Small intestine (tissue), 7 donors: ENCODE measurements around the gene PGM1. TPM values are rescaled to one million over a fixed set of nuclear protein-coding genes. Genes with fewer than 3 reads are reported as not detected.

Experiments
- DNase-seq, 2 donors: peaks; one replicate each; pipeline versions ENCODE4 v3.0.0 to v3.0.0-alpha.2; 2013
- FAIRE-seq: peaks from 2 replicates; lab custom pipeline; 2012; peaks lifted over from hg19 to GRCh38; lab: Jason Lieb, UNC
- H3K27ac ChIP-seq, 3 donors: one replicate each; pipeline ENCODE4 v1.5.1; 2013; ENCODE audit warnings: low read length in 2 of 3, mild to moderate bottlenecking in 2 of 3, control low read depth in 1 of 3, inconsistent platforms in 1 of 3, low read depth in 1 of 3, moderate library complexity in 1 of 3
- H3K27me3 ChIP-seq, 3 donors: one replicate each; pipeline ENCODE4 v1.6.1; 2013; ENCODE audit warnings: low read length in 3 of 3, inconsistent platforms in 1 of 3; ENCODE audit not compliant: control insufficient read depth in 3 of 3, insufficient read depth in 3 of 3
- H3K36me3 ChIP-seq, 3 donors: one replicate each; pipeline ENCODE4 v1.6.1; 2013; ENCODE audit warnings: low read length in 3 of 3, inconsistent platforms in 1 of 3, low read depth in 1 of 3, mild to moderate bottlenecking in 1 of 3, moderate library complexity in 1 of 3; ENCODE audit not compliant: control insufficient read depth in 3 of 3, insufficient read depth in 2 of 3
- H3K4me1 ChIP-seq, 3 donors: one replicate each; pipeline ENCODE4 v1.6.1; 2013; ENCODE audit warnings: low read length in 2 of 3, inconsistent platforms in 1 of 3, low read depth in 1 of 3, mild to moderate bottlenecking in 1 of 3, moderate library complexity in 1 of 3; ENCODE audit not compliant: control insufficient read depth in 3 of 3, insufficient read depth in 2 of 3
- H3K4me3 ChIP-seq, 3 donors: one replicate each; pipeline ENCODE4 v1.5.1; 2013; ENCODE audit warnings: low read length in 3 of 3, control low read depth in 1 of 3, inconsistent platforms in 1 of 3, low read depth in 1 of 3, mild to moderate bottlenecking in 1 of 3, moderate library complexity in 1 of 3
- H3K9me3 ChIP-seq, 2 donors: one replicate each; pipeline ENCODE4 v1.6.1; 2013; ENCODE audit warnings: low read depth in 1 of 2, low read length in 1 of 2; ENCODE audit not compliant: control insufficient read depth in 2 of 2, insufficient read depth in 1 of 2
- WGBS, 3 donors: extraction: QIAGEN DNeasy Blood & Tissue Kit; methylation state at CpG; one replicate each; pipeline ENCODE4 v1.1.7; 2013; 5-methylcytosine and 5-hydroxymethylcytosine counted together
- polyA plus RNA-seq, 4 donors: library from polyadenylated mRNA; stranded (reverse) in 3 of 4; unstranded in 1 of 4; fragments of 200-250 nt in 3 of 4; fragments of 120-200 nt in 1 of 4; gene quantifications; one replicate each; pipeline versions ENCODE4 v1.2.1 to v1.2.3, GENCODE V29; 2013
- donor health status: healthy with polysubstance abuse.
- donor health status: control.
- donor health status: control.
- donor health status: Bipolar disorder and iron deficiency.
- donor health status: healthy.

PGM1 gene
- polyA plus RNA-seq, 4 donors: 43.0 to 88.8 (median 59.8) TPM

- Histone ChIP-seq H3K9me3 (no peaks in the 10 kb centered on the region), H3K4me1 (peaks cover 0 to 5% (median 0%) of the 10 kb centered on the region in 3 donors), H3K36me3 (peaks cover 0 to 6% (median 0%) of the 10 kb centered on the region in 3 donors), H3K27me3 (no peaks in the 10 kb centered on the region), H3K27ac (no peak overlapping the region), H3K4me3 (no peak overlapping the region)
- 92 to 99% (median 93%) methylated on average over 6 of the region's 6 CpGs for WGBS, 3 donors
- FAIRE-seq (no peak), DNase-seq (no peak)
Measured at GRCh38 chr1:63617450-63617849, 24.2 kb downstream of the PGM1 start.

DNA sequence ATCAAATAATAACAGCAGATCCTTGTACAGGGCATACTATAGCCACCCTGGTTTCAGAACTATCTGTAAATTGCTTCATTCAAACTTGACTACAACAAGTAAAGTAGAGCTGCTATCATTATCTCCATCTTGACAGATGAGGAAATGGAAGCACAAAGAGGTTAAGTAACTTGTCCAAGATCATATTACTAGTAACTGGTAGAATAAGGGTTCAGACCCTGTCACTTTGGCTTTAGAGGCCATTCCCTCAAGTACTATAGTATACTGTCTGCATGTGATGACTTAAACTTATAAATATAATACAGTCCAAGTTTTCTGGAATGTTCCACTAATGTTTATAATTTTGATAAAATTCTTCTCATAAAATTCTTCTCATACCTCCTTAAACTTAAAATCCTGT, 24.8 kb downstream of the PGM1 start:
- H3K9me3 ChIP-seq: no peaks in the 10 kb centered on the region
- DNase-seq (no peak), FAIRE-seq (no peak)
- H3K4me3 ChIP-seq: no peak overlapping the region
- peaks cover 0 to 6% (median 0%) of the 10 kb centered on the region in 3 donors for H3K36me3 ChIP-seq
- H3K4me1 ChIP-seq: no peaks in the 10 kb centered on the region
- H3K27me3 ChIP-seq: no peaks in the 10 kb centered on the region
- no peak overlapping the region for H3K27ac ChIP-seq

GRCh38 chr1:63619558-63619957, 26.3 kb downstream of the PGM1 start:
- H3K4me1 ChIP-seq: peaks cover 0 to 4% (median 0%) of the 10 kb centered on the region in 3 donors
- H3K9me3 ChIP-seq: no peaks in the 10 kb centered on the region
- no peaks in the 10 kb centered on the region for H3K27me3 ChIP-seq
- WGBS, 3 donors: 74 to 89% (median 83%) methylated on average over 4 of the region's 4 CpGs
- no peak for DNase-seq
- FAIRE-seq: no peak
- peaks cover 0 to 6% (median 2%) of the 10 kb centered on the region in 3 donors for H3K36me3 ChIP-seq
- no peak overlapping the region for H3K27ac ChIP-seq
- no peak overlapping the region for H3K4me3 ChIP-seq

DNA sequence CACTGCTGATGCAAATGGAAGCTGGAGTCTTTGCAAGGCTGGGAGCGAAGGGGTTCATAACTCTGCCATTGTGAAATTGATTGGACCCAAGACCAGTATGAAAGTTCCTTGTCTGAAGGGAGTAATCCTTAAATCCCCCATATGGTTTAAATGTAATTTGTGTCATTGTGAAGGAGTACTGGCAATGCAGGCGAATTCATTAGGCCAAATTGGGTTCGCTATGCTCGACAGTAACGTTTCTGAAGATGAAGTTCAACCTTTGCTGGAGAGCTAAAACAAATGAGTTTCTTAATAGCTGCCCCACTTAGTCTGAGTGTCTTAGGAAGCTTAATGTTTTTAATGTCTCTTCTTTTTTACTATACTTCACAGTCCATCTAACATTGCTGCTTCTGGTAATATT, 27.5 kb downstream of the PGM1 start:
- H3K36me3 ChIP-seq: peaks cover 0 to 6% (median 2%) of the 10 kb centered on the region in 3 donors
- FAIRE-seq (no peak), DNase-seq (no peak)
- no peak overlapping the region for H3K4me3 ChIP-seq
- no peaks in the 10 kb centered on the region for H3K27me3 ChIP-seq
- no peak overlapping the region for H3K27ac ChIP-seq
- 93 to 97% (median 95%) methylated on average over 5 of the region's 5 CpGs for WGBS, 3 donors
- no peaks in the 10 kb centered on the region for H3K9me3 ChIP-seq
- H3K4me1 ChIP-seq: peaks cover 0 to 4% (median 3%) of the 10 kb centered on the region in 3 donors

- Histone ChIP-seq H3K4me1 (peaks cover 0 to 4% (median 3%) of the 10 kb centered on the region in 3 donors), H3K27ac (no peak overlapping the region), H3K4me3 (no peak overlapping the region), H3K27me3 (no peaks in the 10 kb centered on the region), H3K9me3 (no peaks in the 10 kb centered on the region), H3K36me3 (peaks cover 0 to 6% (median 2%) of the 10 kb centered on the region in 3 donors)
- DNase-seq (no peak), FAIRE-seq (no peak)
- 85 to 98% (median 88%) methylated on average over 3 of the region's 3 CpGs for WGBS, 3 donors
Measured at GRCh38 chr1:63621075-63621474, 27.9 kb downstream of the PGM1 start.

DNA sequence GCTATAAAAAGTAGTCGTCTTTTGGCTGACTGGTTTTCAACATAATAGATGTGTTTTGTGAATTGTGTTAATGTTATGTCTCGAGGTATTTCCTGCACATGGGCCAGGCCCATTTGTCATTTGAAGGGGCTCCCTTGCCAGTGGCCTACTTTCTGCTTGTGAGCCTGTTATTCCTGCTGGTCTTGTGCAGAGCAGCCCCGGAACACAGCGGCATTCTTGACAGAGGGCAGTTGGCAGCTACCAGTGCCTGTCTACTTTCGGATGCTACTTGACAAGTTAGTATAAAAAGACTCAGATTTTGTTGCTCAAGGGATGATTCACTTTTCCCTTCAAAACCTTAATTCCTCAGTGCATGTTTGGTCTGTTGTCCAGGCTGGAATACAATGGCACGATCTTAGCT, 28.5 kb downstream of the PGM1 start:
- H3K36me3 ChIP-seq: peaks cover 0 to 6% (median 2%) of the 10 kb centered on the region in 3 donors
- peaks cover 0 to 4% (median 3%) of the 10 kb centered on the region in 3 donors for H3K4me1 ChIP-seq
- FAIRE-seq: no peak
- H3K27me3 ChIP-seq: no peaks in the 10 kb centered on the region
- DNase-seq: no peak
- H3K4me3 ChIP-seq: no peak overlapping the region
- no peak overlapping the region for H3K27ac ChIP-seq
- H3K9me3 ChIP-seq: no peaks in the 10 kb centered on the region
- WGBS, 3 donors: 69 to 89% (median 84%) methylated on average over 6 of the region's 6 CpGs

DNA sequence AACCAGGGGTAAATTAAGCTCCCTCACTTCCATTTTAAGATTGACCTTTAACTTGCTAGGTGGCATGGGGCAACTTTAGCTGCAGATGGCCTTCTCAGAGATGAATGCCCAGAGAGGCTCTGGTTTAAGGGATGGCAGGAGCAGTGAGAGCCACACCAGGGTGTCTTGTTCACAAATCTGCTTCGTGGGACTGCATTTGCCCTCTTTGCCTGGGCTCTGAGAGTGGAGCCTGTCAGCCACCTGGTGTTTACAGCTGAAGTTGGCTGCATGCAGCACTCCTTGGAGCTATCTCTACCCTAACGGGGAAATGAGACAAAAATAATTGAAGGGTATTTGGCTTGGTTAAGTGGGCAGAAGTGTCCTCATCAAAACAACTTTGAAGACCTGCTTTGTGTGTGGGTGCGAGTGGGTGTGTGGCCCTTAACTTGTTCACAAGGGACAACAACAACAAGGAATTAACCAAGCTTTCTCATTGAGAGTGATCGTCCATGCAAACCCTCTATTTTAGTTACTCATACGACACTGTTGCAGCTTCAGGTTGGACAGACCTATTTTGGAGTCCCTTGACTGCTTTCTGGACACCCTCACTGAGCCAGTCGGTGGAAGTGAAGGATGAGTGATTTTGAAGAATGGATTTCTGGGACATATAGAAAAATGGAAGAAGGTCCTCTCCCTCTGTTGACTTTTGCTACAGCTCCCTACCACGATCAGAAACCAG, 29.8 kb downstream of the PGM1 start:
- Histone ChIP-seq H3K27ac (no peak overlapping the region), H3K4me1 (peaks cover 0 to 4% (median 3%) of the 10 kb centered on the region in 3 donors), H3K36me3 (peaks cover 0 to 4% (median 2%) of the 10 kb centered on the region in 3 donors), H3K27me3 (no peaks in the 10 kb centered on the region), H3K4me3 (no peak overlapping the region), H3K9me3 (no peaks in the 10 kb centered on the region)
- FAIRE-seq (no peak), DNase-seq (no peak)
- WGBS, 3 donors: 70 to 80% (median 77%) methylated on average over 7 of the region's 7 CpGs

DNA sequence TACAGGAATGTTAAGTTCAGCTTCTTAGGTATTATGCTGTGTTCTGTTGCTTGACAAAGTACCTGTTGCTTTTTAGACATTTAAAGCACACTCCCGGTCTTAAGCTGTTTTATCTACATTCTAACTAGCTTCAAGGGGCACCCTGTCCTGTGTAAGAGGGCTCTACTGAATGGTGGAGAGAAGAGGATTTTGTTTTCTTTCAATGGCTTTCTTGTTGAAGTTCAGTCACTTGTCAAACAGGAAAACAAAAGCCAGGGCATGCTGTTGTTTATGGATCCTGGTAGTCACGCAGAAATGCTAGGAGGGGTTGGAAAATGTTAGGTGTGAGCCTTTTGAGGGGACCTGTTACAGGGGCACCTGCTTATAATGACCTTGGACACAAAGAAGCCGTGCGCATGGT, 30.7 kb downstream of the PGM1 start:
- peaks cover 0 to 4% (median 3%) of the 10 kb centered on the region in 3 donors for H3K4me1 ChIP-seq
- H3K9me3 ChIP-seq: no peaks in the 10 kb centered on the region
- FAIRE-seq (no peak), DNase-seq (no peak)
- no peak overlapping the region for H3K27ac ChIP-seq
- H3K27me3 ChIP-seq: no peaks in the 10 kb centered on the region
- peaks cover 0 to 2% (median 2%) of the 10 kb centered on the region in 3 donors for H3K36me3 ChIP-seq
- no peak overlapping the region for H3K4me3 ChIP-seq
- WGBS, 3 donors: 62 to 90% (median 85%) methylated on average over 4 of the region's 4 CpGs
